Measurements from ENCODE around the gene TBX5.

TBX5 gene

DNA sequence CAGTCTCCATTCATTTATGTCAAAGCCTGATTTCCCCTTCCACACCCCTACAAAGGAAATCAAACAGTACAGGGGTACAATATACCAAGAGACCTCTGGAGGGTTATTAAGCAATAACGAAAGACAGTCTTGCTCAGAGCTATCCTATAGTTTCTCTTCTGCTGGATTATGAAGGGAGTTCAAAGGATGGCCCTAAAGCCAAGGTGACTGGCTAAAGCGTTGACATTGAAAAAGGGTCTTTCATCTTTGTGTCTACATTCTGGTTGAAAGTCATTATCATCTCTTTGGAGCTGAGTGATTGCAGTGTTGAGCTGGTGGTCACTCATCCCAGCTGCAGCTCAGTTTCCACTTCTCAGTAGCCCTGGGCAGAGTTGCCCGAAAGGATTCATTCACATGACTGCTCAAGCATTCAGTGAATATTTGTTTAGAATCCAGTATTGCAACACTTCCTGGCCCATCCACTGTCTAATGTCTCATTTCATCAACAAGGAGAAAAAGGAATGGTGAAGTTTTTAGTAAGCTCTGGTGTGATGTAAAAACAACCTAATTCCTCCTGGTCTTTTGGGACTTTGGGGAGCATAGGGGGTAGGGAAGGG lies 19.2 kb upstream of the TBX5 start:
- H3K4me1 ChIP-seq (ENCODE audit: control insufficient read depth in 1 of 2, insufficient read depth in 2 of 2, low read length in 2 of 2): no peaks in the 10 kb centered on the region
- H3K4me3 ChIP-seq (ENCODE audit: low read depth in 1 of 2, low read length in 2 of 2): no peak overlapping the region
- no peaks in the 10 kb centered on the region for H3K9me3 ChIP-seq (ENCODE audit: control insufficient read depth in 1 of 2, low read length in 2 of 2)
- no peak overlapping the region for H3K27ac ChIP-seq (ENCODE audit: low read length)
- no peaks in the 10 kb centered on the region for H3K36me3 ChIP-seq (ENCODE audit: control insufficient read depth in 1 of 2, insufficient read depth in 2 of 2, low read length in 2 of 2)
- no peaks in the 10 kb centered on the region for H3K27me3 ChIP-seq (ENCODE audit: low read depth, low read length)

GRCh38 chr12:114420944-114421335 lies 15.0 kb upstream of the TBX5 start:
- Histone ChIP-seq H3K9me3 (ENCODE audit: control insufficient read depth in 1 of 2, low read length in 2 of 2) (no peaks in the 10 kb centered on the region), H3K4me1 (ENCODE audit: control insufficient read depth in 1 of 2, insufficient read depth in 2 of 2, low read length in 2 of 2) (no peaks in the 10 kb centered on the region), H3K36me3 (ENCODE audit: control insufficient read depth in 1 of 2, insufficient read depth in 2 of 2, low read length in 2 of 2) (no peaks in the 10 kb centered on the region), H3K4me3 (ENCODE audit: low read depth in 1 of 2, low read length in 2 of 2) (no peak overlapping the region), H3K27ac (ENCODE audit: low read length) (no peak overlapping the region), H3K27me3 (ENCODE audit: low read depth, low read length) (peaks cover 3% of the 10 kb centered on the region)

DNA sequence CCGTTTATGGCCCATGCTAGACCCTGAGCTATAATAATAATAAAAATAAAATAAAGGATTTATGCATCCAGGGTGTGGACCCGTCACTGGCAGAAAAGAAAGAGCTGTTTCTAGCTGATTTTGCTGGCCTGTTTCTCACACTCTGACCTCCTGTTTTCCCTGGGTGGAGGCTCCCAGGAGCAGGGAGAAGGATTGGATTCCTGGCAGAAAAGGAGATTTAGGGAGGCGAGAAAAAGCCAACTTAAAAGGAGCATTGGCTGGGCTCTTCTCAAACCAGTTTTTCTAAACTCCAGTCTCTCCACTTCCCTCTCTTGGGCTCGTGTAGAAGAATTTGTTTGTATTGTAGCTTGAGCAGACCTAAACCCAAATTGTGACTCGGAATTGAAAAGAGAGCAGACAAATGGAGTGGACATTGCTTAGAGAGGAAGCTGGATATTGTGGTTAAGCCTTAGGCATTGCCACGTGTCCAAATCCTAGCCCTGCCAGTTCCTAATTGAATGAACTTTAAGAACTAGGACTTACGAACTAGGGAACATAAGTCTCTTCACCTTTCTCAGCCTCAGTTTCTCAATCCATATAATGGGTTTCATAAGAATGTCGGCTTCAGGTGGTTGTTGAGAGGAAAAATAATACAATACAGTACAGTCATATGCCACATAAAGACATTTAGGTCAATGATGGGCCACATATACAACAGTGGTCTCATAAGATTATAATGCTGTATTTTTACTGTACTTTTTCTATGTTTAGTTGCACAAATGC lies 14.4 kb upstream of the TBX5 start:
- Histone ChIP-seq H3K9me3 (ENCODE audit: control insufficient read depth in 1 of 2, low read length in 2 of 2) (no peaks in the 10 kb centered on the region), H3K27me3 (ENCODE audit: low read depth, low read length) (peaks cover 8% of the 10 kb centered on the region), H3K27ac (ENCODE audit: low read length) (no peak overlapping the region), H3K4me3 (ENCODE audit: low read depth in 1 of 2, low read length in 2 of 2) (no peak overlapping the region), H3K4me1 (ENCODE audit: control insufficient read depth in 1 of 2, insufficient read depth in 2 of 2, low read length in 2 of 2) (no peaks in the 10 kb centered on the region), H3K36me3 (ENCODE audit: control insufficient read depth in 1 of 2, insufficient read depth in 2 of 2, low read length in 2 of 2) (no peaks in the 10 kb centered on the region)

GRCh38 chr12:114416028-114416427 lies 10.1 kb upstream of the TBX5 start:
- Histone ChIP-seq H3K27ac (ENCODE audit: low read length) (no peak overlapping the region), H3K4me1 (ENCODE audit: control insufficient read depth in 1 of 2, insufficient read depth in 2 of 2, low read length in 2 of 2) (no peaks in the 10 kb centered on the region)

DNA sequence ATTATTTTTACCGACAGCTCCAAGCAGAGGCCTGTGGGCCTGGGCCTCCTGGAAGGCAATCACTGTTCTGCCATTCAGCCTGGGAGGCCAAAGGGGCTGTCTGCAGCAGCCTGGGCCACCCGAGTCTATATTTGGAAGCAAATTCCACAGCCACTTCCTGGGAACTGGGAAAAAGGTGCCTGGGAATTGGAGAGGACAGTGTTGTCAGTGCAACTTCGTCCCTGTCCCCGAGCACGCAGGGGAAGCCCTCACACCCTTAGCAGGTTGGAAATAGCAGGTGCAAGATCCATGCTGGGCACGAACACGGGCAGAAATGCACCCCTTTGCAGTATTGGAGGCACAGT lies 9.6 kb upstream of the TBX5 start:
- Histone ChIP-seq H3K27ac (ENCODE audit: low read length) (no peak overlapping the region), H3K36me3 (ENCODE audit: control insufficient read depth in 1 of 2, insufficient read depth in 2 of 2, low read length in 2 of 2) (no peaks in the 10 kb centered on the region), H3K9me3 (ENCODE audit: control insufficient read depth in 1 of 2, low read length in 2 of 2) (peaks cover 0 to 3% of the 10 kb centered on the region in 2 donors), H3K4me3 (ENCODE audit: low read depth in 1 of 2, low read length in 2 of 2) (no peak overlapping the region), H3K4me1 (ENCODE audit: control insufficient read depth in 1 of 2, insufficient read depth in 2 of 2, low read length in 2 of 2) (no peaks in the 10 kb centered on the region), H3K27me3 (ENCODE audit: low read depth, low read length) (peaks cover 44% of the 10 kb centered on the region)

More at GRCh38 chr12:114416028-114416427, 10.1 kb upstream of the TBX5 start:
- no peak overlapping the region for H3K4me3 ChIP-seq (ENCODE audit: low read depth in 1 of 2, low read length in 2 of 2)
- peaks cover 39% of the 10 kb centered on the region for H3K27me3 ChIP-seq (ENCODE audit: low read depth, low read length)
- peaks cover 0 to 3% of the 10 kb centered on the region in 2 donors for H3K9me3 ChIP-seq (ENCODE audit: control insufficient read depth in 1 of 2, low read length in 2 of 2)
- no peaks in the 10 kb centered on the region for H3K36me3 ChIP-seq (ENCODE audit: control insufficient read depth in 1 of 2, insufficient read depth in 2 of 2, low read length in 2 of 2)

- no peak overlapping the region for H3K27ac ChIP-seq (ENCODE audit: low read length)
- H3K4me3 ChIP-seq (ENCODE audit: low read depth in 1 of 2, low read length in 2 of 2): no peak overlapping the region
- H3K9me3 ChIP-seq (ENCODE audit: control insufficient read depth in 1 of 2, low read length in 2 of 2): peaks cover 0 to 3% of the 10 kb centered on the region in 2 donors
- no peaks in the 10 kb centered on the region for H3K36me3 ChIP-seq (ENCODE audit: control insufficient read depth in 1 of 2, insufficient read depth in 2 of 2, low read length in 2 of 2)
- H3K27me3 ChIP-seq (ENCODE audit: low read depth, low read length): peaks cover 49% of the 10 kb centered on the region
- H3K4me1 ChIP-seq (ENCODE audit: control insufficient read depth in 1 of 2, insufficient read depth in 2 of 2, low read length in 2 of 2): peaks cover 0 to 1% of the 10 kb centered on the region in 2 donors
These were observed 9.1 kb upstream of the TBX5 start for GRCh38 chr12:114414866-114415524.

DNA sequence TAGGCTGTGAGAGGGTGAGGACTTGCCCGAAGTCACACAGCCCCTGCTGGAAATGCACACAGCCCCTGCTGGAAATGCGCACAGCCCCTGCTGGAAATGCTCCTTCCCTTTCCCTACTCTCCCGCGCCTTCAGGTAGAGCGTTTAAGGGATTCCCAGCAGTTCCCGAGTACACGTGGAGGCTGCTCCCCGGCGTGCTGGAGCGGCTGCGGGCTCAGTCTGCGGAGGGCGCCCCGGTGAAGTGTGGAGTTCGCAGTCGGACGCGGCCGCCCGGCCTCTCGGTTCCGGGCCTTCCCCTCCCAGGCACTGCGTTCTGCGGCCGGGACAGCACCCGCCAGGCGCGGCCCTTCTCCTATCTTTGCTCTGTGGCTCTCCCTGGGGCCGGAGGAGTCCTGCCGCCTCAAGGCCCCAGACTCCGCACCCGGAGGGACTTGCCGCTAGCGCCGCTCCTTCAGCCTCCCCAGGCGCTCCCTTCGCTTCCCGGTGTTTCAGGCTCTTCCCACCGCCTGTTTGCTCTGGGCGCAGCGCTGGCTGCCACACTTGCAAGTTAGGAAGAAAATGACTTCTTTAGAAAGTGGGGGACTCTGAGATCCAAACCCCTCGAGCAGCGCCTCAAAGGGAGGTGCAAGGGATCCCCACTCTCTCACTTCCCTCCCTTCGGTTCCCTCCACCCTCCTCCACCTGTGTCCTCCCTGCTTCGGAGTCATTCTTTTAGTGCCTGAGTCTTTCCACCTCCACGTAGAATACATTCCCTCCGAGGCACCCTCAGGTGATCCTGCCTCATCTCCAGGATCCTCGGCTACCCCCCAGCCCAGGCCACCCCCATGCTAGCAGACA lies 8.3 kb upstream of the TBX5 start:
- peaks cover 0 to 8% of the 10 kb centered on the region in 2 donors for H3K4me1 ChIP-seq (ENCODE audit: control insufficient read depth in 1 of 2, insufficient read depth in 2 of 2, low read length in 2 of 2)
- no peak overlapping the region for H3K4me3 ChIP-seq (ENCODE audit: low read depth in 1 of 2, low read length in 2 of 2)
- H3K27ac ChIP-seq (ENCODE audit: low read length): no peak overlapping the region
- peaks cover 0 to 3% of the 10 kb centered on the region in 2 donors for H3K9me3 ChIP-seq (ENCODE audit: control insufficient read depth in 1 of 2, low read length in 2 of 2)
- no peaks in the 10 kb centered on the region for H3K36me3 ChIP-seq (ENCODE audit: control insufficient read depth in 1 of 2, insufficient read depth in 2 of 2, low read length in 2 of 2)
- peaks cover 55% of the 10 kb centered on the region for H3K27me3 ChIP-seq (ENCODE audit: low read depth, low read length)

DNA sequence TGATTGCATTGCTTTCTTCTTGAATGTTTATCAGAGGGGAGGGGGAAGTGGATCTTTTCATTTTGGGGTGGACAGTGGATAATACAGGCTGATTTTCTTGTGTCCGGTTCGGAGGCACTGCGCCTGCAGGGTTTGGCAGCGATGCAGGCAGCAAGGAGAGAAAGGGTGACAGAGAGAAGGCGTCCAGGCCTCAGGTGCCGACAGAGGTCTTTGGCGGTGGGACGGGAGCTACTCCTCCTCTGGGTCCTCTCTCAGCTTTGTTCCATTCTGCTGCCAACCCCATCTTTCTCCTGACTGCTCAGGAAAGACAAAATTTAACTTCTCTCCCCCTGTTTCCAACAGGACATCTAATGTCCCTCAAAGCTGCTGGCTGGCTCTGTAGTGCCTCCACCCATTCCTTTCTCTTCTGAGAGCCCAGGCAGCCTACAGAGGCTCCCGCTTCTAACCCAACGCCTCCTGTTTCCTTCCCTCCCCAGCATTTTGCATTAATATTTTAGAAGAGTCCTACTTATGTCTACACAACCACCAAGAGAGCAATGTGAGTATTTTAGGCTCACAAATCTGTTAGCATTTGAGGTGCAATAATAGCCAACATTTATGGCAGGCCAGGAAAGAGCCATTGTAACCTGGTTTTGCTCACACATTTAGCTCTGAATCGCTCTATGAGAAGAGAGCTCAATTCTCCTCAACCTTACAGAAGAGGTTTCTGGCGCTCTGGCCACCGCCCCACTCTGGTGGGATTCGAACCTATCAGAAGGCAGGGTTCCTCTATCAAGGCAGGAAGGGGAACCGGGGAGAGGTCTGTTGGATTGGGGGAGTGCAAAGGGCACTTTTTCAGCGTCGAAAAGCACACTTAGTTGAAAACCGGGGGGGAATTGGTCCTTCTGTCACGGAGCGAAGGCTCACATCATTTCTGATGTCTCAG lies 7.1 kb upstream of the TBX5 start:
- Histone ChIP-seq H3K27me3 (ENCODE audit: low read depth, low read length) (peaks cover 66% of the 10 kb centered on the region), H3K27ac (ENCODE audit: low read length) (no peak overlapping the region), H3K36me3 (ENCODE audit: control insufficient read depth in 1 of 2, insufficient read depth in 2 of 2, low read length in 2 of 2) (no peaks in the 10 kb centered on the region), H3K4me3 (ENCODE audit: low read depth in 1 of 2, low read length in 2 of 2) (no peak overlapping the region), H3K9me3 (ENCODE audit: control insufficient read depth in 1 of 2, low read length in 2 of 2) (peaks cover 0 to 3% of the 10 kb centered on the region in 2 donors), H3K4me1 (ENCODE audit: control insufficient read depth in 1 of 2, insufficient read depth in 2 of 2, low read length in 2 of 2) (peaks cover 0 to 17% of the 10 kb centered on the region in 2 donors)

GRCh38 chr12:114412307-114412706 lies 6.4 kb upstream of the TBX5 start:
- Histone ChIP-seq H3K4me1 (ENCODE audit: control insufficient read depth in 1 of 2, insufficient read depth in 2 of 2, low read length in 2 of 2) (peaks cover 0 to 17% of the 10 kb centered on the region in 2 donors), H3K27me3 (ENCODE audit: low read depth, low read length) (peaks cover 74% of the 10 kb centered on the region), H3K36me3 (ENCODE audit: control insufficient read depth in 1 of 2, insufficient read depth in 2 of 2, low read length in 2 of 2) (no peaks in the 10 kb centered on the region), H3K27ac (ENCODE audit: low read length) (no peak overlapping the region), H3K4me3 (ENCODE audit: low read depth in 1 of 2, low read length in 2 of 2) (no peak overlapping the region), H3K9me3 (ENCODE audit: control insufficient read depth in 1 of 2, low read length in 2 of 2) (peaks cover 0 to 3% of the 10 kb centered on the region in 2 donors)

GRCh38 chr12:114411071-114411837 lies 5.3 kb upstream of the TBX5 start:
- Histone ChIP-seq H3K27me3 (ENCODE audit: low read depth, low read length) (peaks cover 84% of the 10 kb centered on the region), H3K9me3 (ENCODE audit: control insufficient read depth in 1 of 2, low read length in 2 of 2) (peaks cover 0 to 3% of the 10 kb centered on the region in 2 donors), H3K36me3 (ENCODE audit: control insufficient read depth in 1 of 2, insufficient read depth in 2 of 2, low read length in 2 of 2) (no peaks in the 10 kb centered on the region), H3K4me3 (ENCODE audit: low read depth in 1 of 2, low read length in 2 of 2) (no peak overlapping the region), H3K4me1 (ENCODE audit: control insufficient read depth in 1 of 2, insufficient read depth in 2 of 2, low read length in 2 of 2) (peaks cover 0 to 17% of the 10 kb centered on the region in 2 donors), H3K27ac (ENCODE audit: low read length) (no peak overlapping the region)

Measured in muscle layer of duodenum (tissue), 2 donors.